GM12873 (cell line): Measurements from ENCODE around the gene GPS1.

Experiments
- TF ChIP-seq, protein P1 (sequence below): IDR thresholded peaks from 2 replicates; pipeline ENCODE4 v1.5.1; 2012; ENCODE audit warnings: low read depth, mild to moderate bottlenecking, moderate library complexity, low read length, control low read depth; ENCODE audit not compliant: insufficient read depth; ENCODE audit errors: missing control alignments

GPS1 gene

DNA sequence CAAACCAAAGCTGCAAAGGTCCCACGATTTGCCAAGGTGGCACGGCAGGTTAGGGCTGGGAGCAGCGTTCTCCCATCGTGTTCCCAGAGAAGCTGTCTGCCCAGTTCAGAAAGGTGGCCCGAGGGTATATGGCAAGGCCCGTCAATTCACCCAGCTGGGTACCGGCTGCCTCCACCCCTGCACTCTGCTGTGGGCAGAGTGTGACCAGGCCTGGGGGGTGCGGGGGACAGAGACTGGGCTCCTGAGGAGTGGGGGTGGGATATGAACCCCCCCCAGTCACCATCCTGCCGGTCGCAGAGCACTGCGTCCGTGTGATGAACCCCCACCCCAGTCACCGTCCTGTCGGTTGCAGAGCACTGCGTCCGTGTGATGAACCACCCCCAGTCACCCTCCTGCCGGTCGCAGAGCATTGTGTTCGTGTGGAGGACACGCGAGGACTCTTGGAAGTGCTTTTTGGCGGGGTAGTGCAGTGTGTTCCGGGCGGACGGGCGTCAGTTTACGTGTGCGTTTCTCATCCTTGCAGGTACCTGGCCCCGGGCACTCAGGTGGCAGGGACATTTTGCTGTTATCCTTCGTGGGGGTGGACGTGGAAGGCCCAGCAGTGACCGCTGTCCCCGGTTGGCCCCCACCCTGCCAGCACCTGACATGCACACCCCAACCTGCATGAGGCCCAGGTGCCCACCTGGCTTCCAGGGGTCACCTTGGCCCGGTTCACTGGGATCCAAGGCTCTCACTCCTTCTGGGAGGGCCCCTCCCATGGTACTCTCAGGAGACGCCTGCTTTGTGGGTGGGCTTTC lies 49.0 kb downstream of the GPS1 start:
- TF ChIP-seq, protein P1, sequence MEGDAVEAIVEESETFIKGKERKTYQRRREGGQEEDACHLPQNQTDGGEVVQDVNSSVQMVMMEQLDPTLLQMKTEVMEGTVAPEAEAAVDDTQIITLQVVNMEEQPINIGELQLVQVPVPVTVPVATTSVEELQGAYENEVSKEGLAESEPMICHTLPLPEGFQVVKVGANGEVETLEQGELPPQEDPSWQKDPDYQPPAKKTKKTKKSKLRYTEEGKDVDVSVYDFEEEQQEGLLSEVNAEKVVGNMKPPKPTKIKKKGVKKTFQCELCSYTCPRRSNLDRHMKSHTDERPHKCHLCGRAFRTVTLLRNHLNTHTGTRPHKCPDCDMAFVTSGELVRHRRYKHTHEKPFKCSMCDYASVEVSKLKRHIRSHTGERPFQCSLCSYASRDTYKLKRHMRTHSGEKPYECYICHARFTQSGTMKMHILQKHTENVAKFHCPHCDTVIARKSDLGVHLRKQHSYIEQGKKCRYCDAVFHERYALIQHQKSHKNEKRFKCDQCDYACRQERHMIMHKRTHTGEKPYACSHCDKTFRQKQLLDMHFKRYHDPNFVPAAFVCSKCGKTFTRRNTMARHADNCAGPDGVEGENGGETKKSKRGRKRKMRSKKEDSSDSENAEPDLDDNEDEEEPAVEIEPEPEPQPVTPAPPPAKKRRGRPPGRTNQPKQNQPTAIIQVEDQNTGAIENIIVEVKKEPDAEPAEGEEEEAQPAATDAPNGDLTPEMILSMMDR: no peak

DNA sequence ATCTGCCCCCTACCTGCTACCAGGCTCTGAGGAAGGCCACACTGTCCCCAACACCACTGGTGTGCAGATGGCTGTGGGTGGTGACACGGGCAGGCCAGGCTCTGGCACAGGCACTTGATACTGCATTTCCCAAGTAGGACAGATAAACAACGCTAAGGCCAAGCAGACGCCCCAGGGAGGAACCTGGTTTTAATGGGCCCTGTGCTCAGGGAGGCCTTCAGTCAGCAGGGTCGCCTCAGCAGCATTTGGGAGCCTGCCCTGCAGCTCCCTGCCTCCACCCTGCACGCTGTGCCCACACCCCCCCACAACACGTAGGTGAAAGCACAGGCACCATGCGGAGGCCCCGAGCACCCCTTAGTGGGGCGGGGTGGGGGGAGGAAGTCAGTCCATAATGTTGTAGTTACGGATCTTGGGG lies 49.6 kb downstream of the GPS1 start:
- TF ChIP-seq, protein P1: no peak

DNA sequence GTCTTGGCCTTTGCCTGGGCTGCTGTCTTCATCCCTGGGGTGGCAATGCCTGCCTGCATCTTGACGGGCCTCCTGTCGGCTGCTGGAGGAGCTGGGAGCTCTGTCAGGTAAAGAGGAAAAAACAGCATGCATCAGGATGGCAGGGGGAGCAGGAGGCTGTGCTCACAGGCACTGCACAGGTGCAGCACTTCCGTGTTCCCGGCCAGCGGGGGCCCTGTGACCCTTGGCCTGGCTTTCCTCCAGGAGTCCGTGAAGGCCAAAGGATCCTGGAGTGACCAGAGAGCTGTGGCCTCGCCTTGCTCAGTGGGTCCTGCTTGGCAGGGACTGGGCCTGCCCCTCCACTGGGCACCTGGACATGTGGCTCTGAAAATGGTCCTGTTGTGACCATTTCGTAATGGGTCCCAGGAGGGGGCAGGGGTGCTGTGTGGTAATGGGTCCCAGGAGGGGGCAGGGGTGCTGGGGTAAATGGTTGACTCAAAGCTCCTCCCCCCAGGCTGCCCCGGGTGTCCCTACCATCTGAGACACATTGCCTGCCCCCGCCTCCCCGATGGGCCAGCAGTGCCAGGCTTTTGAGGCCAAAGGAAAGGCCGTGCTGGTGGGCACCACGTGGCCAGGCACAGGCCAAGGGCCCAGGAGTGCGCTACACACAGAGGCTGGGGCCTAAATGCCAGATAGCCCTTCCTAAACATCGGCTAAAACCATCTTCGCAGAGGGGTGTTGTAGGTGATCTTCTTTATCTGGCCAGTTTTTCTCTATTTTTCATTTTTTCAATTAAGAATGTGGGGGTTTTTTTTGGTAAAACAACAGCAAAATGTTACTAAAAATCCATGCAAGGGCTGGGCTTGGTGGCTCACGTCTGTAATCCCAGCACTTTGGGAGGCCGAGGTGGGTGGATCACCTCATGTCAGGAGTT lies 50.3 kb downstream of the GPS1 start:
- TF ChIP-seq, protein P1: no peak

DNA sequence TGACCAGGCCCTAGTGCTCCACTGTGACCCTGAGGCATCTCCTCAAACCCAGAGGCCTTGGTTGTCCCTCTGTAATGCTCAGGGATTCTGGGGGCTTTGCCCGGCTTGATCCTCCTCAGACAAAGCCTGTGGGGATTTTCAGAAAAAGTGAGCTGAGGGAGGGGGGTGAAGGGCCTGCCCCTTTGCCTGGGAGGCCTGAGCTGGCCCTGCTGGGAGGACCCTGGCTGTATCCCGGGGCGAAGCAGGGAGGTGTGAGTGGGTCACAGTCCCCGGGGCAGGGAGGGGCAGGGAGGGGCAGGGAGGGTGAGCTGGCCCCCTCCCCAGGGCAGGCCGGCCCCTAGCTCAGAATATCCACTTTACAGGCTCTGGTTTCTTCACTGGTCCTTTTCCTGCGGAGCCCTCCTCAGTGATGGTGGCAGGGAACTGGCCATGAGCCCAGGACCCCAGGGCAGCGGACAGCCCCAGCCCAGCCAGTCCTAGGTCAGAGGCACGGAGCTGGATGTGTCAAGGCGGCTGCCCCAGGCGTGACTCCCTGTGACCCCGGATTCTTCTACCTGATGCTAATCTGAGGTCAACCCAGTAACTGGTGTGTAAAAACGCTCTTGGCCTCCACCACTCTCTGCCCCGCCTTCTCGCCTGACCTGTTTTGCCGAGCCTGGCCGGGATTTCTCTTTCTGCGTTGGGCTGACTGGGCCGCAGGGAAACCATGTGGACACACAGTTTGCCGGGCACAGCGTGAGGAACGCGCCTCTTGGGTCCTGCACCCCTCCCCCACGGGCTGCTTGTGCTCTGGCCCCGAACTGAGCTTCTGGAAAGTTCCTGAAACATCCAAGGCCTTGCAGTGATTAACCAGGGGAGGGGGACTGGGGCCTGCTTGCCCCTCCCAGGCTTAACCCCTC lies 52.1 kb downstream of the GPS1 start:
- TF ChIP-seq, protein P1: no peak

DNA sequence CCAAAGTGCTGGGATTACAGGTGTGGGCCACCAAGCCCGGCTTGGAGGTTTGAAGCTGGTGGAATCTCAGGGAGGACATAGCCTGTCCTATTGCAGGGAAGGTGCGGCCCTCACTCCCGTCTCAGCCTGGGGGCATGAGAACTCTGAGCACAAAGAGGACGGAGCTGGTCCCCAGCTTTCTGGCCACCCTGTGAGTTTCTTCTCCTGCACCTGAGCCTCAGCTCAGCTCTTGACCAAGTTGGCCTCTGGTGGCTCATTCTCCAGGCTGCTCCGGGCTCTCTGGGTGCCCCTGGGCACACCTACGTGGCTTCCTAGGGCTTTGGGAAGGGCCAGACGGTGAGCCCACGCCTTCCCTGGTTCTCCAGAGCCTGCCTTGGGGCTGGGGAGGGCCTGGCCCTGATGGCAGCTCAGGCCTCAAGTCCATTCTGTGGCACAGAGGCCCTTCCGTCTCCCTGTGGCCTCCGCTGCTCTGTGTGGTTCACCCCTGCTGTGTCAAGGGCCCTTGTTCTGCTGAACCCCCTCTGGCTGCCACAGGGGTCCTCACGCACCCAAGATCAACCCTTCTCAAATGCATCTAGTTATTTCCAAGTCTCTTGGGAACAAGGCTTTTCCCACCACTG lies 53.2 kb downstream of the GPS1 start:
- TF ChIP-seq, protein P1: no peak

DNA sequence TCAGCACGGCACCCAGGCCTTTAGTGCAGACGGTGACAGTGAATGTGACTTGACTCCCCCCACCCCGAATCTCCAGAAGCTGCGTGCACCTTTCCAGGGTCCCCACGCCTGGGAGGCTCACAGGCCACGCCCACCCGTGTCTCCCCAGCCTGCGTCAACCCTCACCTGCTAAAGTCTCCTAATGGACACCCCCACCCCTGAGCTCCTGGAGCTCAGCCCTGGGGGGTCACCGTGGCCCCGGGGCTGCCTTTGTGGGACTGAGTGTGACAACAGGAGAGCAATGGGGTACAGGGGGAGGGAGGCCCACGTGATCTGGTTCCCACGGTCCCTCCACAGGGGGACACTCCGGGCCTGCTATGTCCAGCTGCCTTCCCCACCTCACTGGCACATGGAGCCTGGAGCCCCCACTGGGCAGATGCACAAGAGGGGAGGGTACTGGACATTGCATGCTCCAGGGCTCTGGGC lies 53.8 kb downstream of the GPS1 start:
- TF ChIP-seq, protein P1: no peak
